Neural cell (in vitro differentiated cells): ENCODE results near the gene SIAH2. TPM values are rescaled to one million over a fixed set of nuclear protein-coding genes. Genes with fewer than 3 reads are reported as not detected.

Source experiments
- H2AFZ ChIP-seq: fragments of 200-600, 300-800 bp; sonication (generic), shearing (Covaris generic); 2 replicates; pipeline ENCODE4 v1.6.0; 2014; ENCODE audit warnings: low read depth, mild to moderate bottlenecking, antibody characterized with exemption, low read length, moderate library complexity
- H3F3A ChIP-seq: fragments of 200-600 bp; shearing (Covaris generic); 2 replicates; pipeline ENCODE4 v1.6.1; 2016; ENCODE audit warnings: mild to moderate bottlenecking, moderate library complexity, mixed read lengths, antibody characterized with exemption, low read length; ENCODE audit not compliant: insufficient read depth, poor library complexity, severe bottlenecking
- H3K27ac ChIP-seq: fragments of 200-600, 300-800 bp; sonication (generic), shearing (Covaris generic); 2 replicates; pipeline ENCODE4 v1.5.1; 2014; ENCODE audit warnings: mild to moderate bottlenecking, low read length, moderate library complexity
- H3K27me3 ChIP-seq: fragments of 300-800, 200-600 bp; sonication (generic), shearing (Covaris generic); 2 replicates; pipeline ENCODE4 v1.6.0; 2014; ENCODE audit warnings: mild to moderate bottlenecking, low read depth, low read length, moderate library complexity; ENCODE audit not compliant: insufficient read depth
- H3K36me3 ChIP-seq: fragments of 300-800, 200-600 bp; sonication (generic), shearing (Covaris generic); 2 replicates; pipeline ENCODE4 v1.5.1; 2014; ENCODE audit warnings: mild to moderate bottlenecking, antibody characterized with exemption, low read length, moderate library complexity; ENCODE audit not compliant: insufficient read depth
- H3K4me2 ChIP-seq: fragments of 300-800, 200-600 bp; sonication (generic), shearing (Covaris generic); 2 replicates; pipeline ENCODE4 v1.6.0; 2014; ENCODE audit warnings: mild to moderate bottlenecking, low read length
- H3K4me3 ChIP-seq: fragments of 300-800, 200-600 bp; sonication (generic), shearing (Covaris generic); 2 replicates; pipeline ENCODE4 v1.5.1; 2014; ENCODE audit warnings: mild to moderate bottlenecking, low read length, moderate library complexity
- H3K79me2 ChIP-seq: fragments of 200-600 bp; shearing (Covaris generic); replicated peaks from 2 replicates; pipeline ENCODE4 v1.6.0; 2014; ENCODE audit warnings: mild to moderate bottlenecking, low read length, moderate library complexity; ENCODE audit not compliant: insufficient read depth
- H3K9ac ChIP-seq: fragments of 300-800, 200-600 bp; sonication (generic), shearing (Covaris generic); 2 replicates; pipeline ENCODE4 v1.6.1; 2016; ENCODE audit warnings: mild to moderate bottlenecking, low read length, mixed read lengths
- H3K9me2 ChIP-seq: fragments of 200-600 bp; shearing (Covaris generic); 2 replicates; pipeline ENCODE4 v1.6.1; 2016; ENCODE audit warnings: mild to moderate bottlenecking, low read length, mixed read lengths; ENCODE audit not compliant: insufficient read depth
- H3K9me3 ChIP-seq: fragments of 200-600, 300-800 bp; sonication (generic), shearing (Covaris generic); 2 replicates; pipeline ENCODE4 v1.6.1; 2016; ENCODE audit warnings: mild to moderate bottlenecking, mixed run types, low read length, moderate library complexity, mixed read lengths
- H4K20me1 ChIP-seq: fragments of 200-600 bp; shearing (Covaris generic); 2 replicates; pipeline ENCODE4 v1.6.1; 2016; ENCODE audit warnings: mild to moderate bottlenecking, mixed run types; ENCODE audit not compliant: insufficient read depth
- EP300 ChIP-seq: fragments of 450-650 bp; conservative IDR thresholded peaks from 2 replicates; pipeline ENCODE4 v1.6.1; 2014; ENCODE audit warnings: antibody characterized with exemption, mild to moderate bottlenecking, moderate library complexity; ENCODE audit not compliant: poor library complexity, severe bottlenecking
- EZH2 ChIP-seq: fragments of 200-600, 300-800 bp; shearing (Covaris generic), sonication (generic); IDR thresholded peaks from 2 replicates; pipeline ENCODE4 v1.6.1; 2014; ENCODE audit warnings: antibody characterized with exemption, low read length, borderline replicate concordance, mild to moderate bottlenecking; ENCODE audit not compliant: insufficient read depth, poor library complexity, severe bottlenecking
- MXI1 ChIP-seq: fragments of 450-650 bp; conservative IDR thresholded peaks from 2 replicates; pipeline ENCODE4 v1.6.1; 2014; ENCODE audit warnings: antibody characterized with exemption, mild to moderate bottlenecking; ENCODE audit not compliant: poor library complexity, severe bottlenecking
- POLR2AphosphoS5 ChIP-seq: IDR thresholded peaks from 2 replicates; pipeline ENCODE4 v1.6.1; 2012
- RAD21 ChIP-seq: fragments of 450-650 bp; conservative IDR thresholded peaks from 2 replicates; pipeline ENCODE4 v1.6.1; 2014; ENCODE audit warnings: antibody characterized with exemption, mild to moderate bottlenecking, moderate library complexity
- SMC3 ChIP-seq: fragments of 450-650 bp; conservative IDR thresholded peaks from 2 replicates; pipeline ENCODE4 v1.6.1; 2014; ENCODE audit warnings: antibody characterized with exemption, mild to moderate bottlenecking, moderate library complexity; ENCODE audit not compliant: poor library complexity
- TAF1 ChIP-seq: IDR thresholded peaks from 2 replicates; pipeline ENCODE4 v1.6.1; 2012; ENCODE audit warnings: low read depth
- polyA plus RNA-seq: library from polyadenylated mRNA; depleted of rRNA; stranded (reverse); fragments of >200 nt; gene quantifications from 2 replicates; pipeline ENCODE4 v1.2.3, GENCODE V29; 2014
- TF ChIP-seq, protein P1 (sequence below): fragments of 450-650 bp; IDR thresholded peaks from 2 replicates; pipeline ENCODE4 v1.5.1; 2014; ENCODE audit warnings: antibody characterized with exemption, mild to moderate bottlenecking, moderate library complexity; ENCODE audit not compliant: poor library complexity, severe bottlenecking
- TF ChIP-seq, protein P2 (sequence below): IDR thresholded peaks from 2 replicates; pipeline ENCODE4 v1.6.1; 2012; ENCODE audit warnings: borderline replicate concordance

The SIAH2 gene
- polyA plus RNA-seq, 1 donor from 2014 or later = 21.8 TPM

DNA sequence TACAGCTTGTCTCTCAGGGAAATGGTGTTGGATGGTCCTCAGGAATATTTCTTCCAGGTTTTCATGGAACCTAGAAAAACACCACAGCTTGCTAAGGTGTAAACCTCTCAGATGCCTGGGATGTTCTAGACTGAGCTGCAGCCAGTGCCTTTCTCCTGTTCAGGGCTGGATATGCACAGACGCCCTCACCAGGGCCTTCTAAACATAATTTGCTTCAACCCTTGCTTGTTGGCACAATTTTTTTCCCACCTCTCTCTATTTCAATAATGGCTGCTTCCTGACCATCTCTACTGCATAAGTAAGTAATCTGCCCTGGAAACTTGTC is 28.2 kb downstream of the SIAH2 start:
- no peaks in the 10 kb centered on the region for H3K27me3 ChIP-seq
- TF ChIP-seq, protein P1, sequence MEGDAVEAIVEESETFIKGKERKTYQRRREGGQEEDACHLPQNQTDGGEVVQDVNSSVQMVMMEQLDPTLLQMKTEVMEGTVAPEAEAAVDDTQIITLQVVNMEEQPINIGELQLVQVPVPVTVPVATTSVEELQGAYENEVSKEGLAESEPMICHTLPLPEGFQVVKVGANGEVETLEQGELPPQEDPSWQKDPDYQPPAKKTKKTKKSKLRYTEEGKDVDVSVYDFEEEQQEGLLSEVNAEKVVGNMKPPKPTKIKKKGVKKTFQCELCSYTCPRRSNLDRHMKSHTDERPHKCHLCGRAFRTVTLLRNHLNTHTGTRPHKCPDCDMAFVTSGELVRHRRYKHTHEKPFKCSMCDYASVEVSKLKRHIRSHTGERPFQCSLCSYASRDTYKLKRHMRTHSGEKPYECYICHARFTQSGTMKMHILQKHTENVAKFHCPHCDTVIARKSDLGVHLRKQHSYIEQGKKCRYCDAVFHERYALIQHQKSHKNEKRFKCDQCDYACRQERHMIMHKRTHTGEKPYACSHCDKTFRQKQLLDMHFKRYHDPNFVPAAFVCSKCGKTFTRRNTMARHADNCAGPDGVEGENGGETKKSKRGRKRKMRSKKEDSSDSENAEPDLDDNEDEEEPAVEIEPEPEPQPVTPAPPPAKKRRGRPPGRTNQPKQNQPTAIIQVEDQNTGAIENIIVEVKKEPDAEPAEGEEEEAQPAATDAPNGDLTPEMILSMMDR = no peak
- TF ChIP-seq POLR2AphosphoS5 (no peak), RAD21 (no peak), TAF1 (no peak), SMC3 (no peak), EP300 (no peak), MXI1 (no peak), EZH2 (no peak)
- TF ChIP-seq, protein P2, sequence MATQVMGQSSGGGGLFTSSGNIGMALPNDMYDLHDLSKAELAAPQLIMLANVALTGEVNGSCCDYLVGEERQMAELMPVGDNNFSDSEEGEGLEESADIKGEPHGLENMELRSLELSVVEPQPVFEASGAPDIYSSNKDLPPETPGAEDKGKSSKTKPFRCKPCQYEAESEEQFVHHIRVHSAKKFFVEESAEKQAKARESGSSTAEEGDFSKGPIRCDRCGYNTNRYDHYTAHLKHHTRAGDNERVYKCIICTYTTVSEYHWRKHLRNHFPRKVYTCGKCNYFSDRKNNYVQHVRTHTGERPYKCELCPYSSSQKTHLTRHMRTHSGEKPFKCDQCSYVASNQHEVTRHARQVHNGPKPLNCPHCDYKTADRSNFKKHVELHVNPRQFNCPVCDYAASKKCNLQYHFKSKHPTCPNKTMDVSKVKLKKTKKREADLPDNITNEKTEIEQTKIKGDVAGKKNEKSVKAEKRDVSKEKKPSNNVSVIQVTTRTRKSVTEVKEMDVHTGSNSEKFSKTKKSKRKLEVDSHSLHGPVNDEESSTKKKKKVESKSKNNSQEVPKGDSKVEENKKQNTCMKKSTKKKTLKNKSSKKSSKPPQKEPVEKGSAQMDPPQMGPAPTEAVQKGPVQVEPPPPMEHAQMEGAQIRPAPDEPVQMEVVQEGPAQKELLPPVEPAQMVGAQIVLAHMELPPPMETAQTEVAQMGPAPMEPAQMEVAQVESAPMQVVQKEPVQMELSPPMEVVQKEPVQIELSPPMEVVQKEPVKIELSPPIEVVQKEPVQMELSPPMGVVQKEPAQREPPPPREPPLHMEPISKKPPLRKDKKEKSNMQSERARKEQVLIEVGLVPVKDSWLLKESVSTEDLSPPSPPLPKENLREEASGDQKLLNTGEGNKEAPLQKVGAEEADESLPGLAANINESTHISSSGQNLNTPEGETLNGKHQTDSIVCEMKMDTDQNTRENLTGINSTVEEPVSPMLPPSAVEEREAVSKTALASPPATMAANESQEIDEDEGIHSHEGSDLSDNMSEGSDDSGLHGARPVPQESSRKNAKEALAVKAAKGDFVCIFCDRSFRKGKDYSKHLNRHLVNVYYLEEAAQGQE = no peak
- H3K9ac ChIP-seq = no peak overlapping the region
- no peaks in the 10 kb centered on the region for H3F3A ChIP-seq
- no peaks in the 10 kb centered on the region for H3K9me3 ChIP-seq
- H3K4me3 ChIP-seq = no peak overlapping the region
- H3K79me2 ChIP-seq = no peaks in the 10 kb centered on the region
- no peaks in the 10 kb centered on the region for H4K20me1 ChIP-seq
- H2AFZ ChIP-seq = no peak overlapping the region
- no peak overlapping the region for H3K4me2 ChIP-seq
- H3K9me2 ChIP-seq = no peaks in the 10 kb centered on the region
- no peaks in the 10 kb centered on the region for H3K36me3 ChIP-seq
- no peak overlapping the region for H3K27ac ChIP-seq

DNA sequence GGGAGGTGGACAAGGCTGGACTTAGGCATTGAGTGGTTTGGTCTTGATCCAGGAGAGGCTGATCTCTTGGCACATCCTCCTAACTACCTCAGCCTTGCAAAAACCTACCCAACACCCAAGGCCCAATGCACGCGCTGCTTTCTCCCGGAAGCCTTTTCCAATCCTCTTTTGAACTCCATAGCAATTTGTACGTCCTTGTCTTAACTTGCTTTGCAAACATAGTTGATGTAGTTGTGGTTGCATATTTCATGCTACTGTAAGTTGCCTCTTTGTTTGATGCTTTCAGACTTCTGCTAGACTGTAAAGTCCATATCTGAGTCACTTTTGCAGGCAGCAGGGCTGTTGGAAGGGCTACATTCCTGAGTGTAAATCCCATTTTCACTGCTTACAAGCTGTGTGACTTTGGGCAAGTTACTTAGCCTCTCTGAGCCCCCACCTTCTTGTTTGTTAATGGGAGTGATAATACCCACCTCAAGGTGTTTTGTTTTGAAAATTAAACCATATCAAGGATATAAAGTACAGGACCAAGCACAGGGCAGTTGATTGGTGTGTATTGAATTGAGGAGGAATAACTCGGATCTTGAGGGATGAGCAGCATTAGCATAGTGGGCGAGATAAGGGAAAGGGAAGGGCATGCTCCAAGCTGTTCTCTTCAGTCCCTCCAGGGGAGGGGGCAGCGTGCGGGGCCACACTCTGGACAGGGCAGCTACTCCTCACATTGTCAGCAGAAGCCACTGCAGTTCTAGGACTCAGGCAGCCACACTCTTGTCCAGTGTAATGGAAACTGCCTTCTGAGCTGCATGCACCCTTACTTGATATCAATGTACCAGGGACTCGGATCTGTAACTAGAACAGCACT is 28.8 kb downstream of the SIAH2 start:
- Histone ChIP-seq H3K9me2 (no peaks in the 10 kb centered on the region), H3K79me2 (no peaks in the 10 kb centered on the region), H3K4me2 (no peak overlapping the region), H3K27ac (no peak overlapping the region), H3K36me3 (no peaks in the 10 kb centered on the region), H3F3A (no peaks in the 10 kb centered on the region), H2AFZ (no peak overlapping the region), H3K27me3 (no peaks in the 10 kb centered on the region), H4K20me1 (no peaks in the 10 kb centered on the region), H3K9ac (no peak overlapping the region), H3K9me3 (no peaks in the 10 kb centered on the region), H3K4me3 (no peak overlapping the region)
- TF ChIP-seq TAF1 (no peak), POLR2AphosphoS5 (no peak), EP300 (no peak), EZH2 (no peak), MXI1 (no peak), RAD21 (no peak), SMC3 (no peak)
- TF ChIP-seq, protein P1 = no peak
- TF ChIP-seq, protein P2 = no peak
